K562 (cell line): ENCODE results near the gene COX6B1. TPM values are rescaled to one million over a fixed set of nuclear protein-coding genes. Genes with fewer than 3 reads are reported as not detected.
A peak's percentile ranks its signal among the peaks of the same experiment; 100 is the strongest.

ENCODE experiments used
- ATAC-seq: fragments of 200-7000 bp; cut with Tn5 transposase; 3 replicates; pipeline ENCODE4 v1.9.1; 2020; ENCODE audit warnings: moderate library complexity
- BruUV-seq: library from RNA; stranded (reverse); fragments of 400-500 nt; replicated peaks from 2 replicates; lab custom pipeline; 2021; lab: Mats Ljungman, UMichigan
- CTCF ChIA-PET: fragments of 300-600 bp; formaldehyde crosslinking; extraction: SDS; loops from one replicate; lab custom pipeline; 2021; ENCODE audit warnings: low intra/inter-chr PET ratio; lab: Yijun Ruan, JAX
- POLR2A ChIA-PET: fragments of 300-600, 350-650 bp; sonication (Branson Sonifier 250); formaldehyde crosslinking; extraction: SDS; loops from one replicate; lab custom pipeline; 2021; ENCODE audit warnings: antibody characterized with exemption, inconsistent platforms; lab: Yijun Ruan, JAX
- DNase-seq, 4 experiments: peaks; one replicate each; pipeline versions ENCODE4 v3.0.0 to v3.0.0-alpha.2; 2011 to 2018; ENCODE audit warnings: low spot score in 3 of 4, mixed read lengths in 3 of 4; ENCODE audit errors: extremely low read depth in 1 of 4
- FAIRE-seq: peaks from 2 replicates; lab custom pipeline; 2011; peaks lifted over from hg19 to GRCh38; lab: Jason Lieb, UNC
- H2AFZ ChIP-seq: 2 replicates; pipeline ENCODE4 v1.6.0; 2011; ENCODE audit warnings: low read depth, low read length, control low read depth, inconsistent platforms
- H3K27ac ChIP-seq: fragments of 200-600 bp; 3 replicates; pipeline ENCODE4 v1.8.0; 2011; ENCODE audit warnings: low read depth, mild to moderate bottlenecking, control low read depth, inconsistent platforms, low read length, moderate library complexity, mixed read lengths; ENCODE audit errors: extremely low read depth
- H3K27me3 ChIP-seq, 2 experiments: fragments of 300-600 bp in 1 of 2; 2 replicates in 1 of 2; 3 replicates in 1 of 2; pipeline versions ENCODE4 v1.6.0 to v1.8.0; 2011; ENCODE audit warnings: inconsistent platforms in 2 of 2, low read length in 2 of 2, mild to moderate bottlenecking in 1 of 2, mixed read lengths in 1 of 2, moderate library complexity in 1 of 2; ENCODE audit not compliant: control insufficient read depth in 2 of 2, insufficient read depth in 2 of 2
- H3K36me3 ChIP-seq: fragments of 300-600 bp; 3 replicates; pipeline ENCODE4 v1.8.0; 2011; ENCODE audit warnings: mild to moderate bottlenecking, low read length, inconsistent platforms; ENCODE audit not compliant: control insufficient read depth, insufficient read depth
- H3K4me1 ChIP-seq, 2 experiments: fragments of 200-600 bp in 1 of 2; replicated peaks in 1 of 2; 2 replicates in 1 of 2; 3 replicates in 1 of 2; pipeline versions ENCODE4 v1.5.1 to v1.8.0; 2011; ENCODE audit warnings: inconsistent platforms in 2 of 2, low read length in 2 of 2, mild to moderate bottlenecking in 1 of 2, mixed read lengths in 1 of 2, moderate library complexity in 1 of 2; ENCODE audit not compliant: control insufficient read depth in 2 of 2, insufficient read depth in 2 of 2
- H3K4me2 ChIP-seq: 2 replicates; pipeline ENCODE4 v1.6.1; 2011; ENCODE audit warnings: low read length, control low read depth, inconsistent platforms, mixed read lengths; ENCODE audit not compliant: insufficient read depth
- H3K4me3 ChIP-seq: fragments of 200-600 bp; sonication (generic), shearing (Covaris generic); 2 replicates; pipeline ENCODE4 v1.5.1; 2016; ENCODE audit warnings: control low read depth, inconsistent platforms
- H3K79me2 ChIP-seq: fragments of 200-600 bp; 3 replicates; pipeline ENCODE4 v1.8.0; 2011; ENCODE audit warnings: low read length, inconsistent platforms; ENCODE audit not compliant: control insufficient read depth, insufficient read depth
- H3K9ac ChIP-seq, 2 experiments: 2 replicates each; pipeline versions ENCODE4 v1.6.0 to v1.6.1; 2011; ENCODE audit warnings: low read depth in 2 of 2, low read length in 2 of 2, control low read depth in 1 of 2, inconsistent platforms in 1 of 2, mild to moderate bottlenecking in 1 of 2, mixed read lengths in 1 of 2; ENCODE audit not compliant: insufficient read depth in 1 of 2
- H3K9me1 ChIP-seq: one replicate; pipeline ENCODE4 v1.6.0; 2011; ENCODE audit warnings: inconsistent platforms, mild to moderate bottlenecking, low read length, moderate library complexity; ENCODE audit not compliant: control insufficient read depth, insufficient read depth
- H3K9me3 ChIP-seq: replicated peaks from 2 replicates; pipeline ENCODE4 v1.5.1; 2011; ENCODE audit warnings: low read depth, low read length, inconsistent platforms; ENCODE audit not compliant: control insufficient read depth, insufficient read depth
- H4K20me1 ChIP-seq: replicated peaks from 2 replicates; pipeline ENCODE4 v1.6.1; 2011; ENCODE audit warnings: low read length, inconsistent platforms, mixed read lengths; ENCODE audit not compliant: control insufficient read depth, insufficient read depth
- CREB5 ChIP-seq: fragments of 250-450 bp; sonication (Bioruptor Pico); IDR thresholded peaks from 2 replicates; pipeline ENCODE4 v1.5.0; 2020; ENCODE audit warnings: mild to moderate bottlenecking
- MAZ ChIP-seq, 2 experiments: fragments of 450-650 bp in 1 of 2; sonication (generic) in 1 of 2; formaldehyde crosslinking; IDR thresholded peaks in 1 of 2; conservative IDR thresholded peaks in 1 of 2; 2 replicates each; pipeline versions ENCODE4 v1.4.0 to v1.5.0; 2020; ENCODE audit warnings: mild to moderate bottlenecking in 1 of 2, missing genetic modification reagents in 1 of 2
- ZNF592 ChIP-seq: fragments of 450-650 bp; IDR thresholded peaks from 2 replicates; pipeline ENCODE4 v1.6.1; 2017; ENCODE audit warnings: antibody characterized with exemption, mild to moderate bottlenecking
- ZNF639 ChIP-seq, 2 experiments: fragments of 200-800 bp in 1 of 2; sonication (Bioruptor generic) in 1 of 2; sonication (generic) in 1 of 2; formaldehyde crosslinking in 1 of 2; IDR thresholded peaks in 1 of 2; conservative IDR thresholded peaks in 1 of 2; 2 replicates each; pipeline versions ENCODE4 v1.5.0 to v1.6.1; 2016 to 2020; ENCODE audit warnings: missing compliant biosample characterization in 1 of 2, missing genetic modification characterization in 1 of 2, missing genetic modification reagents in 1 of 2
- ZNF764 ChIP-seq: fragments of 250-450 bp; sonication (Bioruptor Pico); IDR thresholded peaks from 2 replicates; pipeline ENCODE4 v1.4.0; 2020; ENCODE audit warnings: low read depth, mild to moderate bottlenecking, moderate library complexity
- WGBS: fragments of 100-300 bp; shearing (Covaris generic); methylation state at CpG from one replicate; pipeline ENCODE4 v1.1.6; 2016; ENCODE audit warnings: low coverage, mixed read lengths; ENCODE audit not compliant: insufficient coverage; ENCODE audit errors: missing lambda C conversion rate; 5-methylcytosine and 5-hydroxymethylcytosine counted together
- in situ Hi-C: fragments of 300-500 bp; cut with MboI; formaldehyde crosslinking; loops from 4 replicates; pipeline ENCODE4 v1.15.0; 2018; ENCODE audit warnings: inconsistent platforms, mixed read lengths
- intact Hi-C: fragments of 100-400 bp; cut with micrococcal nuclease; formaldehyde crosslinking; loops from 2 replicates; pipeline ENCODE4 v1.14.2; 2022
- polyA plus RNA-seq, 8 experiments: library from polyadenylated mRNA; depleted of rRNA in 4 of 8; stranded (reverse) in 5 of 8; unstranded in 3 of 8; fragments of >200 nt; fragmentation: Nextera tagmentation in 2 of 8; fragmentation: Illumina TruSeq in 1 of 8; extraction: Ambion mirVana in 2 of 8; extraction: Trizol in 1 of 8; gene quantifications; 2 replicates each; pipeline versions ENCODE4 v1.2.1 to v1.2.3, GENCODE V29; 2011 to 2014; ENCODE audit warnings: inconsistent platforms in 1 of 8, missing spikeins in 1 of 8
- total RNA-seq, 7 experiments: library from RNA; depleted of rRNA in 6 of 7; stranded (reverse); fragments of >200 nt in 6 of 7; fragmentation: Illumina TruSeq in 2 of 7; extraction: Trizol in 2 of 7; gene quantifications; 2 replicates each; pipeline versions ENCODE4 v1.2.1 to v1.2.3, GENCODE V29; 2011 to 2021; ENCODE audit warnings: low replicate concordance in 1 of 7

The COX6B1 gene
- total and polyA plus RNA-seq, 9 of the 15 experiments (the other 6 are each of a cell fraction or from before 2014, with no cell fraction given), result 777 to 2,393 (median 1,219) TPM

GRCh38 chr19:35693422-35693821, 45.3 kb downstream of the COX6B1 start:
- Histone ChIP-seq H3K9me3 (peaks cover 5% of the 10 kb centered on the region; the same call in 1 of the 2 replicates), H3K4me3 (no peak overlapping the region), H4K20me1 (no peaks in the 10 kb centered on the region), H3K27ac (no peak overlapping the region)
- POLR2A ChIA-PET, result no interaction called here
- intact Hi-C loops, result loop anchor here (1.0 kb wide), 4 partner anchors 24 to 238 kb away; no protein-coding TSS in a partner anchor
- no peak for TF ChIP-seq ZNF764
- no peak for TF ChIP-seq ZNF639 (CRISPR knock-in tag; conservative IDR thresholded peaks at IDR 0.05 in 1 of 2, IDR thresholded peaks at IDR 0.05 in 1 of 2)
- TF ChIP-seq ZNF592, result no peak
- TF ChIP-seq CREB5 (CRISPR knock-in tag), result no peak
- no peak for TF ChIP-seq MAZ (CRISPR knock-in tag; conservative IDR thresholded peaks at IDR 0.05 in 1 of 2, IDR thresholded peaks at IDR 0.05 in 1 of 2)
- TF ChIP-seq, all 486 proteins: peak for 0
- no peaks in the 10 kb centered on the region for H3K79me2 ChIP-seq
- H3K36me3 ChIP-seq, result no peaks in the 10 kb centered on the region
- CTCF ChIA-PET, result interaction anchor here (0.7 to 3.6 kb wide), 5 partner anchors 23 to 239 kb away, joined by 7 to 76 read pairs (median 22); partner anchors contain the start of gene KMT2B
- H3K4me1 ChIP-seq, result no peaks in the 10 kb centered on the region; a peak in 1 of 5 replicates
- H2AFZ ChIP-seq, result no peak overlapping the region
- WGBS, result 6% methylated on average over 8 of the region's 8 CpGs
- H3K4me2 ChIP-seq, result no peak overlapping the region
- in situ Hi-C loops, result no loop called here
- no peaks in the 10 kb centered on the region for H3K9me1 ChIP-seq
- no peak overlapping the region for H3K9ac ChIP-seq
- no TSS peak for BruUV-seq
- no peak for DNase-seq
- FAIRE-seq, result no peak
- H3K27me3 ChIP-seq, result no peaks in the 10 kb centered on the region
- ATAC-seq, result peak; percentile 23
